DND-41 (cell line): ENCODE data around the gene ZIC1.

Experiments
- ATAC-seq: fragments of 200-7000 bp; cut with Tn5 transposase; 3 replicates; pipeline ENCODE4 v1.9.1; 2021; ENCODE audit warnings: low read depth; ENCODE audit not compliant: insufficient read depth
- DNase-seq: peaks from one replicate; pipeline ENCODE4 v3.0.0-alpha.2; 2020
- H2AFZ ChIP-seq: 2 replicates; pipeline ENCODE4 v1.6.0; 2012; ENCODE audit warnings: low read depth, low read length
- H3K27ac ChIP-seq: 2 replicates; pipeline ENCODE4 v1.5.1; 2012; ENCODE audit warnings: low read length, inconsistent platforms
- H3K27me3 ChIP-seq: fragments of 200-600 bp; sonication (generic); 2 replicates; pipeline ENCODE4 v1.6.0; 2012; ENCODE audit warnings: low read length, mild to moderate bottlenecking, inconsistent platforms; ENCODE audit not compliant: insufficient read depth, poor library complexity
- H3K36me3 ChIP-seq: 2 replicates; pipeline ENCODE4 v1.5.1; 2012; ENCODE audit warnings: low read length, inconsistent platforms; ENCODE audit not compliant: insufficient read depth
- H3K4me1 ChIP-seq: 2 replicates; pipeline ENCODE4 v1.5.1; 2012; ENCODE audit warnings: mild to moderate bottlenecking, low read length; ENCODE audit not compliant: insufficient read depth
- H3K4me2 ChIP-seq: 2 replicates; pipeline ENCODE4 v1.6.0; 2012; ENCODE audit warnings: mild to moderate bottlenecking, moderate library complexity, low read length, inconsistent platforms; ENCODE audit not compliant: insufficient read depth
- H3K4me3 ChIP-seq, 2 experiments: fragments of 200-600 bp in 1 of 2; shearing (Covaris generic) in 1 of 2; 2 replicates each; pipeline ENCODE4 v1.5.1; 2012 to 2016; ENCODE audit warnings: inconsistent platforms in 2 of 2, low read length in 2 of 2, mild to moderate bottlenecking in 2 of 2, low read depth in 1 of 2, moderate library complexity in 1 of 2
- H3K79me2 ChIP-seq: 2 replicates; pipeline ENCODE4 v1.6.0; 2012; ENCODE audit warnings: low read length, inconsistent platforms; ENCODE audit not compliant: insufficient read depth
- H3K9ac ChIP-seq: 2 replicates; pipeline ENCODE4 v1.6.0; 2012; ENCODE audit warnings: low read depth, mild to moderate bottlenecking, inconsistent platforms, low read length, moderate library complexity
- H3K9me3 ChIP-seq: 2 replicates; pipeline ENCODE4 v1.5.1; 2012; ENCODE audit warnings: low read length, moderate library complexity, mild to moderate bottlenecking, inconsistent platforms; ENCODE audit not compliant: insufficient read depth, severe bottlenecking
- H4K20me1 ChIP-seq: 2 replicates; pipeline ENCODE4 v1.6.0; 2012; ENCODE audit warnings: low read length; ENCODE audit not compliant: insufficient read depth
- EZH2 ChIP-seq: IDR thresholded peaks from 3 replicates; pipeline ENCODE4 v1.6.1; 2012; ENCODE audit warnings: borderline replicate concordance, low read depth, mild to moderate bottlenecking, moderate library complexity, low read length, inconsistent platforms; ENCODE audit not compliant: severe bottlenecking
- TF ChIP-seq, protein P1 (sequence below): IDR thresholded peaks from 2 replicates; pipeline ENCODE4 v1.5.1; 2012; ENCODE audit warnings: borderline replicate concordance, low read length, moderate library complexity, mild to moderate bottlenecking; ENCODE audit not compliant: poor library complexity, severe bottlenecking; ENCODE audit errors: extremely low read depth

Gene ZIC1

DNA sequence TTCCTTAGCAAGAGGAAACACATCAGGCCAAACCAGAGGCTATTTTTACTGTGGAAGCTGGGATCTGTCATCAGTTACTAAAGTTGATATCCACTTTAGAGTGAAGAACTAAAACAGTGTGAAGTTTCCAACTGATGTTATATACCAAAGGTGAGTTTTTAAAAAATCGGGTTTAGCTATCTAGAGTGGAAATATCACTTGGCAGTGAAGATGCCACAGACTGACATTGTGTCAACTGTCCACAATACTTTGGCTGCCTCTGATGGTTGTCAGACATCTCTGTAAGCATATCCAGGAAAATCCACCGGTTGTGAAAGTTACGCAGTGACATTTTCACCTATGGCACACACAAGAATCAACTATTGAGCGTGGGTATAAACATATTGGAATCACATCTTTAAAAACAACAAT lies 9.2 kb downstream of the ZIC1 start:
- Histone ChIP-seq H3K4me1 (no peaks in the 10 kb centered on the region), H3K27me3 (no peaks in the 10 kb centered on the region), H3K36me3 (no peaks in the 10 kb centered on the region), H3K79me2 (no peaks in the 10 kb centered on the region), H3K9ac (no peak overlapping the region), H2AFZ (no peak overlapping the region), H3K4me3 (no peak overlapping the region), H3K27ac (no peak overlapping the region), H3K4me2 (no peak overlapping the region), H3K9me3 (peaks cover 12% of the 10 kb centered on the region), H4K20me1 (no peaks in the 10 kb centered on the region)
- TF ChIP-seq EZH2 = no peak
- TF ChIP-seq, protein P1, sequence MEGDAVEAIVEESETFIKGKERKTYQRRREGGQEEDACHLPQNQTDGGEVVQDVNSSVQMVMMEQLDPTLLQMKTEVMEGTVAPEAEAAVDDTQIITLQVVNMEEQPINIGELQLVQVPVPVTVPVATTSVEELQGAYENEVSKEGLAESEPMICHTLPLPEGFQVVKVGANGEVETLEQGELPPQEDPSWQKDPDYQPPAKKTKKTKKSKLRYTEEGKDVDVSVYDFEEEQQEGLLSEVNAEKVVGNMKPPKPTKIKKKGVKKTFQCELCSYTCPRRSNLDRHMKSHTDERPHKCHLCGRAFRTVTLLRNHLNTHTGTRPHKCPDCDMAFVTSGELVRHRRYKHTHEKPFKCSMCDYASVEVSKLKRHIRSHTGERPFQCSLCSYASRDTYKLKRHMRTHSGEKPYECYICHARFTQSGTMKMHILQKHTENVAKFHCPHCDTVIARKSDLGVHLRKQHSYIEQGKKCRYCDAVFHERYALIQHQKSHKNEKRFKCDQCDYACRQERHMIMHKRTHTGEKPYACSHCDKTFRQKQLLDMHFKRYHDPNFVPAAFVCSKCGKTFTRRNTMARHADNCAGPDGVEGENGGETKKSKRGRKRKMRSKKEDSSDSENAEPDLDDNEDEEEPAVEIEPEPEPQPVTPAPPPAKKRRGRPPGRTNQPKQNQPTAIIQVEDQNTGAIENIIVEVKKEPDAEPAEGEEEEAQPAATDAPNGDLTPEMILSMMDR = no peak
- ATAC-seq = no peak
- DNase-seq = no peak

DNA sequence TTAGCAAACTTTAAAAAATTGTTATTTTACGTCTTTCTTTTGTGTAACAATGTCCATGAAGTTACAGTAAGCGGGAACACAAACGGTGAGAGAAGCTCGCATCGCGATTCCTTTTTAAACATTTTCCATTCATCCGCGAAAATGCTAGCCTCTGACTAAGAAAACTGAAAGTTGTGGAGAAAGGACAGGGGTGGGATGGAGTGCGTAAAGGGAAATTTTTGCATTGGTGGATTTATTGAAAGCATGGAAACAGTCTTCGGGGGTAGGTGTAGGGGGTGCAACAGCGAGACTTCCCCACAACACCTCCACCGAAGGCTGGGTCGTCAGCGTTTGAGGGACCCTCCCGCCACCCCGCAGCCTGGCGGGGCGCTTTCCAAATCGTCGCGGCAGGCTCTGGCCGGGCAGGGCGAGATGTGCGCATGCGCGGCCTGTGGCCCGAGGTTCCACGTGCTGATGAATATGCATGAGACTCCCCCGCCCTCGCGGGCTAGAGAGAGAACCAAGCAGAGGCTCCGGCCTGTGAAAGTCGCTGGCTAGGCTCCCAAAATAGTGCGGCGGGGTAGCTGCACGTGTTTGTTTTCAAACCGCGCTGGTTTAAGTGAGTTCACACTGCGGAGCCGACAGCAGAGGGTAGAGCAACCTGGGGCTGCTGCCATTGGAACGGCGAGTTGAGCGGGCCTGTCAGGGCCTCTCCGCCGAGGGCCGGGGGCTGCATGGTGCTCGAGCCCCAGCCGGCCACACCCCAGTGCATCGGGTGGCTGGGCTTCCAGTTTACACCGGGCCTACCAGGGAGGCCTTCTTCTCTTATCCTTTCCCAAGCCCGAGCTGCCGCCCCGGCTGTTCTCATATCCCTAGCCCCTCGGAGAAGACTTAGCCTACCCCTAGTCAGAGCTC lies 9.9 kb downstream of the ZIC1 start:
- Histone ChIP-seq H3K9me3 (peaks cover 12% of the 10 kb centered on the region), H3K79me2 (no peaks in the 10 kb centered on the region), H3K9ac (no peak overlapping the region), H3K4me2 (no peak overlapping the region), H3K4me1 (no peaks in the 10 kb centered on the region), H3K27me3 (no peaks in the 10 kb centered on the region), H3K27ac (no peak overlapping the region), H3K4me3 (no peak overlapping the region), H2AFZ (no peak overlapping the region), H3K36me3 (no peaks in the 10 kb centered on the region), H4K20me1 (no peaks in the 10 kb centered on the region)
- ATAC-seq (no peak), DNase-seq (no peak)
- TF ChIP-seq, protein P1 = no peak
- TF ChIP-seq EZH2 = no peak

- no peak overlapping the region for H3K4me3 ChIP-seq
- DNase-seq = no peak
- H3K9me3 ChIP-seq = peaks cover 12% of the 10 kb centered on the region
- no peak for ATAC-seq
- H3K36me3 ChIP-seq = no peaks in the 10 kb centered on the region
- no peak overlapping the region for H2AFZ ChIP-seq
- H3K27ac ChIP-seq = no peak overlapping the region
- H3K27me3 ChIP-seq = no peaks in the 10 kb centered on the region
- H3K4me1 ChIP-seq = no peaks in the 10 kb centered on the region
- H4K20me1 ChIP-seq = no peaks in the 10 kb centered on the region
- H3K79me2 ChIP-seq = no peaks in the 10 kb centered on the region
- TF ChIP-seq, protein P1 = no peak
- no peak for TF ChIP-seq EZH2
- no peak overlapping the region for H3K4me2 ChIP-seq
- no peak overlapping the region for H3K9ac ChIP-seq
These were observed 10.6 kb downstream of the ZIC1 start for GRCh38 chr3:147419781-147420224.
